Heart right ventricle (tissue), 16 donors: ENCODE results near the gene RANBP3. TPM values are rescaled to one million over a fixed set of nuclear protein-coding genes. Genes with fewer than 3 reads are reported as not detected.

Experiments used
- ATAC-seq, 8 donors: fragments of 200-7000 bp; cut with Tn5 transposase; one replicate each; pipeline ENCODE4 v1.9.1; 2020; ENCODE audit warnings: mild to moderate bottlenecking in 8 of 8, moderate library complexity in 8 of 8, moderate number of reproducible peaks in 1 of 8
- DNase-seq, 2 donors: peaks; one replicate each; pipeline ENCODE4 v3.0.0-alpha.2; 2020
- H3K27ac ChIP-seq, 10 donors: fragments of 200-600 bp; sonication (generic) in 2 of 10; one replicate each; pipeline versions ENCODE4 v1.5.0 to v1.8.0; 2020 to 2022; ENCODE audit warnings: mild to moderate bottlenecking in 3 of 10
- H3K27me3 ChIP-seq, 7 donors: fragments of 200-600 bp; one replicate each; pipeline ENCODE4 v1.8.0; 2021 to 2022; ENCODE audit warnings: mild to moderate bottlenecking in 2 of 7
- H3K36me3 ChIP-seq, 9 donors: fragments of 200-600 bp; sonication (generic) in 1 of 9; one replicate each; pipeline versions ENCODE4 v1.5.0 to v1.8.0; 2020 to 2022; ENCODE audit warnings: mild to moderate bottlenecking in 2 of 9
- H3K4me1 ChIP-seq, 9 donors: fragments of 200-600 bp; sonication (generic) in 1 of 9; one replicate each; pipeline versions ENCODE4 v1.5.0 to v1.8.0; 2020 to 2022; ENCODE audit warnings: mild to moderate bottlenecking in 4 of 9
- H3K4me3 ChIP-seq, 10 donors: fragments of 200-600 bp; sonication (generic) in 2 of 10; one replicate each; pipeline versions ENCODE4 v1.5.0 to v1.8.0; 2020 to 2022; ENCODE audit warnings: mild to moderate bottlenecking in 7 of 10, moderate library complexity in 2 of 10
- H3K9me3 ChIP-seq, 11 donors: fragments of 200-600 bp in 10 of 11; sonication (generic) in 2 of 11; one replicate each; pipeline versions ENCODE4 v1.5.0 to v1.8.0; 2013 to 2022; ENCODE audit warnings: mild to moderate bottlenecking in 2 of 11, control low read depth in 1 of 11, moderate library complexity in 1 of 11
- WGBS, 2 donors: extraction: QIAGEN DNeasy Blood & Tissue Kit; methylation state at CpG; one replicate each; pipeline ENCODE4 v1.1.7; 2013; ENCODE audit warnings: inconsistent platforms in 1 of 2; 5-methylcytosine and 5-hydroxymethylcytosine counted together
- intact Hi-C, 10 donors: fragments of 100-400 bp; cut with DNase I; formaldehyde crosslinking; loops; one replicate each; pipeline versions ENCODE4 v1.11.1 to v1.14.2; 2022
- polyA plus RNA-seq, 2 donors: library from polyadenylated mRNA; stranded (reverse); fragments of 200-250 nt; gene quantifications; one replicate each; pipeline ENCODE4 v1.2.3, GENCODE V29; 2013
- total RNA-seq, 10 donors: library from RNA; stranded (reverse); fragmentation: NEBNext Ultra II Directional in 3 of 10; extraction: Animal tissue kit (Norgen Biotek cat#: 25700) in 3 of 10; gene quantifications; one replicate each; pipeline versions ENCODE4 v1.2.1 to v1.2.4, GENCODE V29; 2021 to 2023
- TF ChIP-seq, protein P1 (sequence below), 9 donors: fragments of 200-600 bp; sonication (generic) in 2 of 9; IDR thresholded peaks; one replicate each; pipeline versions ENCODE4 v1.5.0 to v1.8.0; 2021 to 2022; ENCODE audit warnings: antibody characterized with exemption in 9 of 9, mild to moderate bottlenecking in 5 of 9, moderate library complexity in 1 of 9
- donor health status: Arrhythmogenic right ventricular cardiomyopathy.
- donor health status: ischemic (EF 13 %, LVEDD 7.1; RV severe dilation, severe dysfunction).
- donor health status: healthy with polysubstance abuse.
- donor health status: DM: no; HTN: yes; CAD: no.
- donor health status: DM: no; HTN: no; CAD: no.
- donor health status: ischemic (EF 25% LVEDD 6.9; RV normal size, moderate dysfunction).
- donor health status: ischemic (EF 25% LVEDD 5.7; RV mildly dilated, moderate dysfunction).
- donor health status: healthy.
- donor health status: DM: yes; HTN: yes; CAD: no.
- donor health status: Ischemic cardiomyopathy.
- donor health status: ischemic (EF 35%, LVEDD 5.7; RV mildly dilated, moderate dysfunction).
- donor health status: nonischemic (EF 11% LVEDD 7.7; RV severe dilation, severe dysfunction).
- donor health status: DM: yes; HTN: yes; CAD: no.
- donor health status: PGD.
- donor health status: ischemic (EF 29% LVEDD 5.4; RV normal size, mild dysfunction).
- donor health status: nonischemic (EF 23%, LVEDD 6.1; RV moderate dilation, normal function).

RANBP3 gene
- total and polyA plus RNA-seq, 12 donors = 29.5 to 76.1 (median 63.0) TPM

GRCh38 chr19:5914946-5915781, 62.8 kb downstream of the RANBP3 start:
- 82 to 84% methylated on average over 40 to 42 of the region's 42 CpGs for WGBS, 2 donors
- ATAC-seq (peak; percentile 19 to 61 (median 42)), DNase-seq (no peak)
- Histone ChIP-seq H3K27me3 (no peaks in the 10 kb centered on the region), H3K36me3 (peaks cover 0 to 72% (median 36%) of the 10 kb centered on the region in 9 donors), H3K4me1 (peaks cover 4 to 32% (median 22%) of the 10 kb centered on the region in 9 donors), H3K4me3 (no peak overlapping the region), H3K27ac (peak overlapping the region in 6 of 10 donors; percentile 19 to 54 (median 35)), H3K9me3 (no peaks in the 10 kb centered on the region)
- TF ChIP-seq, protein P1, sequence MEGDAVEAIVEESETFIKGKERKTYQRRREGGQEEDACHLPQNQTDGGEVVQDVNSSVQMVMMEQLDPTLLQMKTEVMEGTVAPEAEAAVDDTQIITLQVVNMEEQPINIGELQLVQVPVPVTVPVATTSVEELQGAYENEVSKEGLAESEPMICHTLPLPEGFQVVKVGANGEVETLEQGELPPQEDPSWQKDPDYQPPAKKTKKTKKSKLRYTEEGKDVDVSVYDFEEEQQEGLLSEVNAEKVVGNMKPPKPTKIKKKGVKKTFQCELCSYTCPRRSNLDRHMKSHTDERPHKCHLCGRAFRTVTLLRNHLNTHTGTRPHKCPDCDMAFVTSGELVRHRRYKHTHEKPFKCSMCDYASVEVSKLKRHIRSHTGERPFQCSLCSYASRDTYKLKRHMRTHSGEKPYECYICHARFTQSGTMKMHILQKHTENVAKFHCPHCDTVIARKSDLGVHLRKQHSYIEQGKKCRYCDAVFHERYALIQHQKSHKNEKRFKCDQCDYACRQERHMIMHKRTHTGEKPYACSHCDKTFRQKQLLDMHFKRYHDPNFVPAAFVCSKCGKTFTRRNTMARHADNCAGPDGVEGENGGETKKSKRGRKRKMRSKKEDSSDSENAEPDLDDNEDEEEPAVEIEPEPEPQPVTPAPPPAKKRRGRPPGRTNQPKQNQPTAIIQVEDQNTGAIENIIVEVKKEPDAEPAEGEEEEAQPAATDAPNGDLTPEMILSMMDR (IDR thresholded peaks at IDR 0.05) = no peak
- intact Hi-C loops = loop anchor here in 1 of 10 donors (5.0 kb wide), 1 partner anchor 32 kb away; no protein-coding TSS in a partner anchor

DNA sequence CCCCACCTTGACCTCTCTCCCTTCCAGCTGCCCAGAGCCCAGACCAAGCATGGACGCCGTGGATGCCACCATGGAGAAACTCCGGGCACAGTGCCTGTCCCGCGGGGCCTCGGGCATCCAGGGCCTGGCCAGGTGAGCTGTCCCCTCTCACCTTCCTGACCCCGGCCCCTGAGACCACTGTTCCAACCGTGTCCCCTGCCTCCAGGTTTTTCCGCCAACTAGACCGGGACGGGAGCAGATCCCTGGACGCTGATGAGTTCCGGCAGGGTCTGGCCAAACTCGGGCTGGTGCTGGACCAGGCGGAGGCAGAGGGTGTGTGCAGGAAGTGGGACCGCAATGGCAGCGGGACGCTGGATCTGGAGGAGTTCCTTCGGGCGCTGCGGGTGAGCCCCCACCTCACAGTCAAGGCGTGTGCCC, 63.6 kb downstream of the RANBP3 start:
- H3K27me3 ChIP-seq = no peaks in the 10 kb centered on the region
- WGBS, 2 donors = 79 to 81% methylated on average over 22 of the region's 22 CpGs
- H3K4me1 ChIP-seq = peaks cover 4 to 32% (median 22%) of the 10 kb centered on the region in 9 donors
- peaks cover 0 to 72% (median 34%) of the 10 kb centered on the region in 9 donors for H3K36me3 ChIP-seq
- TF ChIP-seq, protein P1 (IDR thresholded peaks at IDR 0.05) = no peak
- no peaks in the 10 kb centered on the region for H3K9me3 ChIP-seq
- no peak for DNase-seq
- H3K4me3 ChIP-seq = no peak overlapping the region
- H3K27ac ChIP-seq = peak overlapping the region in 5 of 10 donors; percentile 15 to 36 (median 23)
- intact Hi-C loops = loop anchor here in 1 of 10 donors (5.0 kb wide), 1 partner anchor 33 kb away; no protein-coding TSS in a partner anchor
- peak in 7 of 8 donors; percentile 2 to 20 (median 14) for ATAC-seq

DNA sequence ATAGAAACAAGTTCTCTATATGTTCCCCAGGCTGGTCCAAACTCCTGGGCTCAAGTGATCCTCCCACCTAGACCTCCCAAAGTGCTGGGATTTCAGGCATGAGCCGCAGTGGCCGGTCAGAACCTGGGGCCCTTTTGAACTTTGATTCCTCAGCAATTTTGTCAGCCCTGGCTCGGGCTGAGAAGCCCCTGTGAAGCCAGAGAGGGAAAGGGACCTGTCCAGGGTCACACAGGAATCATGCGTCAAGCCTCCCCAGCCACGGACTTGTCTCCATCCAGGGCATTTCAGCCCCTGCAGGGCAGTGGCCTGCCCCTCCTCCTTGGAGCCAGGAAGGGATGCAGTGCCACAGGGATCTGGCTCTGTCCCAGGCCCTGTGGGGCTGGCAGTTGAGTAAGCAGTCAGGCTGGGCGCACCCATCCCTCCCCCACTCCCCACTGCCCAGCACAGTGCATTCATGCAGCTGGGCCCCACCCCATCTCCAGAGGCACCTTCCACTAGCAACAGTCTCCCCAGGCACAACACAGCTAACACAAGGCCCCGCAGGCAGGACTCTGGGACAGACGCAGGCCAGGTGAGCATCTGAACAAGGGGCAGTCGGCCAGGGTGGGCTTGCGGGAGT, 64.1 kb downstream of the RANBP3 start, which contains the start of gene CAPS:
TSS of gene CAPS (plus strand) at position 516 of the 619 bp plus-strand sequence. CDS start 153 bp downstream, outside the sequence.
- intact Hi-C loops = loop anchor here in 1 of 10 donors (5.0 kb wide), 1 partner anchor 33 kb away; no protein-coding TSS in a partner anchor
- TF ChIP-seq, protein P1 (IDR thresholded peaks at IDR 0.05) = no peak
- Histone ChIP-seq H3K27me3 (no peaks in the 10 kb centered on the region), H3K27ac (peak within 1 kb of the TSS in 6 of 10 donors; percentile 19 to 54 (median 32)), H3K4me1 (peaks cover 4 to 32% (median 22%) of the 10 kb centered on the region in 9 donors), H3K9me3 (no peaks in the 10 kb centered on the region), H3K4me3 (no peak within 1 kb of the TSS), H3K36me3 (peaks cover 0 to 72% (median 28%) of the 10 kb centered on the region in 9 donors)
- DNase-seq = peak in 1 of 2 donors; percentile 59
- peak; percentile 45 to 77 (median 70) for ATAC-seq
- 78 to 79% methylated on average over 10 of the region's 10 CpGs for WGBS, 2 donors

GRCh38 chr19:5911366-5911765, 66.6 kb downstream of the RANBP3 start:
- intact Hi-C loops = loop anchor here in 1 of 10 donors (5.0 kb wide), 1 partner anchor 36 kb away; no protein-coding TSS in a partner anchor
- Histone ChIP-seq H3K4me3 (no peak overlapping the region), H3K27me3 (no peaks in the 10 kb centered on the region), H3K4me1 (peaks cover 6 to 30% (median 21%) of the 10 kb centered on the region in 9 donors), H3K36me3 (peaks cover 0 to 56% (median 4%) of the 10 kb centered on the region in 9 donors), H3K9me3 (no peaks in the 10 kb centered on the region), H3K27ac (no peak overlapping the region)
- WGBS, 2 donors = 87 to 100% methylated on average over 1 of the region's 1 CpG
- TF ChIP-seq, protein P1 (IDR thresholded peaks at IDR 0.05) = no peak
- DNase-seq (no peak), ATAC-seq (no peak)
